Measurements from ENCODE around the gene MON1A.

- TF ChIP-seq ZBTB40 (IDR thresholded peaks at IDR 0.05; ENCODE audit: borderline replicate concordance) (no peak), MYC (IDR thresholded peaks at IDR 0.05; ENCODE audit: insufficient read depth, insufficient read length, insufficient replicate concordance, low read length, severe bottlenecking) (no peak)
Measured at GRCh38 chr3:49967291-49967690, 37.7 kb upstream of the MON1A start.
